GM12801 (cell line): Measurements from ENCODE around the gene M6PR.

ENCODE experiments used
- CTCF ChIP-seq: IDR thresholded peaks from one replicate; pipeline ENCODE4 v1.5.1; 2011; ENCODE audit warnings: control low read depth; ENCODE audit not compliant: insufficient read length; ENCODE audit errors: extremely low read depth

The M6PR gene

GRCh38 chr12:8958066-8958465 is 8.6 kb upstream of the M6PR start:
- TF ChIP-seq CTCF = no peak

GRCh38 chr12:8957561-8957960 is 8.1 kb upstream of the M6PR start:
- no peak for TF ChIP-seq CTCF

DNA sequence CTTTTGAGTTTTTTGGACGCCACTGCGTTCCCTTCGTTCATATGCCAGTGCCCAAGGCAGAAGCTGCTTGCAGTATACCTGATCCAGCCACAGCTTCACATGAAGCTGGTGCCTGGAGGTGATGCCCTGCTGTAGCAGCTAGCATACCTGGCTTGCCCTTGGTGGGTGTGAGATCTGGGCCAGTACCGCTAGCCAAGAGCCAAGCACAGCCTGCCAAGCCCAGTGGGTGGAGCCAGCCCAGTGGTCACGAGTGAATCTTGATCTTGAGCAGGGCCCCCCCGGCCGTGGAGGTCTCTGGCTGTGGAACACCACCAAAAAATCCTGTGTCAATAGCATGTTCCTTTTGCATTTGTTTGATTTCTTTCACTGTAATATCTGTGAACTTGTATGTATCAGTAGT is 7.3 kb upstream of the M6PR start:
- TF ChIP-seq CTCF = no peak

- TF ChIP-seq CTCF = no peak
Observed at GRCh38 chr12:8956073-8956472, 6.6 kb upstream of the M6PR start.

GRCh38 chr12:8953773-8954402 is 4.4 kb upstream of the M6PR start:
- no peak for TF ChIP-seq CTCF

DNA sequence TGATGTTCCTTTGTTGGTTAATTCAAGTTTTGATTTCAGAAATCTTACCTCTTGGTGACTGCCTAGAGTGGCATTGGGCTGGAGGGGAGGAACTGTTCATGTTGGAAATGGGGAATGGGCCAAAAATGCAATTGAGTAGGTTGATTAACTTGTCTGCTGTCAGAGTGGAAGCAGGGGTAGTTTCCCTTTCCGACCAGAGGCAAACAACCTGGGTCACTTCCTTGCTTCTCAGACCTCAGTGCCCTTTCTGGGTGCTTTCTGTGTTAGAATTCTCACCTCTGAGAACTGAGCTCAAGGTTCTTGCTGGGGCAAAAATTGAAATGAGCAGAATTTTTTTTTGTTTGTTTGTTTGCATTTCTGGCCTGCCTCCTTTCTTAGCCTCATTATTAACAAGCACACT is 2.3 kb upstream of the M6PR start:
- TF ChIP-seq CTCF = no peak

- TF ChIP-seq CTCF = no peak
Observed at GRCh38 chr12:8950702-8951478, 1.4 kb upstream of the M6PR start.
